ENCODE data around the gene CD9.
"Not testable (repeated sequence)": the region's sequence is repeated elsewhere in the genome, so short reads cannot be mapped to it uniquely, and the experiment has no call there.

Gene CD9

DNA sequence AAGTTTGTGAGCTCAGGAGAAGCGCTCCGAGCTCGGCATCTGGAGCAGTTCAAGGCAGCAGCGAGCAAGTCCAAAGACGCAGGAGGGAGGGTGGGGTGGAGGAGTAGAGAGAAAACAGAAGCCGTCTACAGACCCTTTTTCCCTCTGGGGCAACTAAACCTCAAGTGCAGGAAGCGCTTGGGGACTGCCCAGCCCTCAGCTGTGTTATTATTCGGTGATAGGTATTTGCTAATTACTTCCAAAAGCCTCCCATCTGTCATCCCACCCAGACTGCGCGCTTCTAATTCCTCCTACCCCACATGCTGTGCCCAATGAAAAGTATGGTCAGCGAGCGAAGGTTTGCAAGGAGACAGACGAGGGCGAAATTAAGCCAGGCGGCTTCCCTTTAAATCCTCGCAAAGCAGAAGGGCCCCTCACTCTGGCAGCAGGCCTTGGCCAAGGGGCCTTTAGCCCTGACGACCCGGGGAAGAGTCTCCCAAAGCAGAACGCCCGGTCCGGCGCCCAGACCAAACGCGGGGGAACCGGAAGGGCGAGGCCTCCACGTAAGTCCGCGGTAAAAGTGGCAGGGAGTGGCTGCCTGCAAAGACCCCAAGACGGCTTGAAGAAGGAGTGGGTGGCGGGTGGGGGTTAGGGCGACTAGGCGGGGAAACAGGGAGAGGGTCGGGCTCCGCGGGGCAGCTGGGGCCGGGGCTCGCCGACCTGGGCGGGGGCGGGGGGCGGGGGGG, 507 bp upstream of the CD9 start:
- DNase-seq, result no peak

DNA sequence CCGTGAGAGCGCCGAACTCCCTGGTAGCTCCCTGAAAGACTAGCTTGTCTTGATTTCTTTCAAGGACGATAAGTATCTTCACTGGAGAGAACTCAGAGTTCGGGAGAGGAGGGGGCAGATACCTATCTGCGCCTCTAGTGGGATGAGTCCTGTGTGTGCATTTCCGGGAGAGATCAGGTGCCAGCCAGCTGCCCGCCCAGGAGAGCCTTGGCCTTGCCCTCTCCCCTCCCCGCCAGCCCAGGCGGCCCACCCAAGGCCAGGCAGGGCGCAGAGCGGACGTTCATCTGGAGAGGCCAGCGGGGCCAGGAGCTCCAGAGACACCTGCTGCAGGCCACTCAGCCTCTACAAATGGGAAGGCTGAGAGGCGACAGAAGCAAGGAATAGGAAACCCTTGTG, 1.0 kb downstream of the CD9 start:
- no peak for DNase-seq

DNA sequence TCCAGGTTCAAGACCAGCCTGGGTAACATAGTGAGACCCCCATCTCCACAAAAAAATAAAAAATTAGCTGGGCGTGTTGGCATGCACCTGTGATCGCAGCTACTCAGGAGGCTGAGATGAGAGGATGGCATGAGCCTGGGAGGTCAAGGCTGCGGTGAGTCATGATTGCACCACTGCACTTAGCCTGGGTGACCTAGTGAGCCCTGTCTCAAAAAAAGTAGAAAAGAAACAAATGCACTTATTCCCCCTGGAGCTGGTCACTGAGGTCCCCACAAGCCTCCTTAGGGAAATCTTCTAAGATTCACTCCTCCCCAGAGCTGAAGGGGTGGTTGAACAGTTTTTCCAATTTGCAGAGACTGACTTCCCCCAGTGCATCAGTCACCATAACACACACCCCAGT, 1.6 kb downstream of the CD9 start:
- DNase-seq, result no peak

DNA sequence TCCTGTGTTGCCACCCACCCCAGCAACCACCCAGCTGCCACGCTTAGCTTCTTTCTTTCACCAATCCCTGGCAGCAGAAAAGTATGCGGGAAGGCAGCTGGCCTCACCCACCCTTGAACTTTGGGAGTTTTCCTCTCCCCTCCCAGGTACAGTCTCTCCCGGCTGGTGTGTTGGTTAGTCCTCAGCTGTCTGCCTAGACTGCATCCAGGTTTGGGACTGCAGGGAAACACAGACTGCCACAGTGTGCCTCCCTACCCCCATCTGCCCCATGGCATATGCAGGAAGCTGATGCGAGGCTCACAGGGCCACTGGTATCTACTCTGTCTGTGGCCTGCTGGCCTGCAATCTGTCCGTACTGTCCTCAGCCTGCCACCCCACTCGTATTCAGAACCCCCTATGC, 2.1 kb downstream of the CD9 start:
- DNase-seq, result no peak

DNA sequence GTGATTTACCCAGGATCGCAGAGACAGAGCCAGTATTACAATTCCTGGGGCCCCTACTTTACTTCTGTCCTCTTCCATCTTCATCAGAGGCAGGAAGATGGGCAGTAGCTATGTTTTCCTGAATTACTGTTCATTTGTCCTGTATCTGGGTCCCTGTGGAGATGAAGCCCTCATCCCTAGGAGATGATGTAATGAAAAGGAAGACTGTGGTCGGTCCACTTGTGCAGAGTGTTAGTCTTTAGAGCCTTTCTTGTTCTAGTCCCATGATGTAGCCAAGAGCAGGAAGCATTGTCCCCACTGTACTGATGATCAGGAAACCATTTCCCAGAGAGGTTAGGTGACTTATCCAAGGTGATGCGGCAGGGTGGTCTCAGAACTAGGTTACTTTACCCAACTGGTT, 2.6 kb downstream of the CD9 start:
- no peak for DNase-seq

DNA sequence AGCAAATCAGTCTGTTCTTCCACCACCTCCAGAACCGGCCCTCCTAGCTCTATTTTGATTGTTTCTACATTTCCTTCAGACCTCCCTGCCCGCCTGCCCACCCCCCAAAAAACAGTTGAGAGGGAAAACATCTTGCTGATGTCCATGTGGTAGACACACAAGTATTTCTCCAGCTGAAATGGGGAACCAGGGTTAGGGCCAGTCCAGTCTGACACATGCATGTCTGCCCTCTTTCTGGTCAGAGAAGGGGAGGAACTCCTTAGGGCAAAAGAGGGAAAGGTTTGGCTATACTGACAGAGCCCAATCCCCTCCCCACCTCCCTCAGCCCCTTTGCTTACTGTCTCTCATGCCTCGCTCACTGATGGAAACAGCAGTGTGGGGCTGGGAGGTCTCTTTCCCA, 3.4 kb downstream of the CD9 start:
- no peak for DNase-seq

DNA sequence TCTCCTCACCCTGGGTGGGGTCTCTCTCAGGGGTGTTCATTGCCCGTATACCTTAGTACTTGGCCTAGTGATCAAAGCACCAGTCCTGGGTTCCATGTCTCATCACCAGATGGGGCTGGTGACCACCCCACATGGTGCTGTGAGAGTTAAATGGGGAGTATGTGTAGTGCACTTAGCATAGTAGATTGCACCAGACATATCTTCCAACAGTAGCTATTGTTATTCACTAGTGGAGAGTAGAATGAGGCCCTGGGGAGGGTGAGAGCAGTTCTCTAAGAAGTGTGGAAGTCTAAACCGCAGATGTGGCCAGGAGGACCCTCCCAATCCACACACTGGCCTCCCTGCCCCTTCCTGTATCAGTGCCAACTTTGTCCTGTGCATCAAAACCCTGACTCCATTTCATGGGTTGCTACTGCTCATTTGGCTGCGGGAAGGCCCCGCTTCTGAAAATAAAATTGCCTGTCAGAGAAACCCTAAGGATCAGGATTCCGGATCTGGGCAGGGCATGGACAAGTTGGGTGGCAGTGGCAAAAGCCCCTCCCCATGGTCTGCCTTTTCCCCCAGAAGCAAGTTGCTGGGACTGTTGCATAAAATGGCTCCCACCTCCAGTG, 4.4 kb downstream of the CD9 start:
- no peak for DNase-seq

DNA sequence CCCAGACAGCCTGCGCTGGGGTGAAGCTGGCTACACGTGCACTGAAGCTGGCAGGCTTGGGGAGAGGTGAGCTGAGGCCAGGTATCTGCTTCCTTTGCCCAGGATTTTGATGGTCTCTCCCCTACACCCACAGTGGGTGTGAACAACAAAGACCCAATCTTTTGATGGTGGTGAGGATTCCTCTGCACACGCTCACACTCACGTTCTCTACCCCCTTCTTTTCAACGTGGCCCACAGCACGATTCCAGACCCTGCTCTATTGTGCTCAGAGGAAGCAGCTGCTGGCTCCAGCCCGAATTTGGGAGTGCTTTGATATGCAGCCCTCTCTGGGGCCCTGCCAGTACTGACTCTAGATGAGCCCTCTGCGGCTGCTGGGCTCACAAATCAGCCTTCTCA, 4.9 kb downstream of the CD9 start:
- DNase-seq, result no peak

DNA sequence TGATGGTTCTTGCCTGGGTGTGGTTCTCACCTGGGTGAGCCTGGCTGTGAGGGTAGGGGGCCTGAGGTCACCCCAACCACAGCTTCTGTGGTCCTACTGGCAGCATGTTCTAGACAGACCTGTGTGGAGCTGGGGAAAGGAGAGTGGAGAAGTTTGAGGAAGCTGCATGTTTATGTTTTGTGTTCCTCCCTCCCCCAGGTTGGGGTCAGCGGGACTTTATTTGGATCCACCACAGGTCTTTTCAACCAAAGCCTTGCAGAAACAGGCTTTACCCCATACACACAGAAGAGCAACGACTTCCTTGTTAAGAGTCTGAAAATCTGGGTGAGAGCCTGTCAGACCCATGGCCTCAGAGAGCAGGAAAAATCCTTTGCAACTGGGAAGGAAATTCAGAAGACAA, 5.6 kb downstream of the CD9 start:
- no peak for DNase-seq

DNA sequence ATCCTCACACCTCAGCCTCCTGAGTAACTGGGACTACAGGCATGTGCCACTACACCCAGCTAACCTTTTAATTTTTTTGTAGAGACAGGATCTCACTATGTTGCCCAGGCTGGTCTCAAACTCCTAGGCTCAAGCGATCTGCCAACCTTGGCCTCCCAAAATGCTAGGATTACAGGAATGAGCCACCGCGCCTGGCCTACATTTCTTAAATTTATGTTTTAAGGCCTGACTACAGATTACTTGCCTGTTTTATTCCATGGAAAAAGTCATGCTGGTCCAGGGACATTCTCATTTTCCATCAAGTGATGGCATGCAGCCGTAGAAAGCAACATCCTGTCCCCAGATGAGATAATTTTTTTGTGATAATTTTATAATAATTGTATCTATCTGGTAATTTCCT, 6.1 kb downstream of the CD9 start:
- DNase-seq, result no peak

DNA sequence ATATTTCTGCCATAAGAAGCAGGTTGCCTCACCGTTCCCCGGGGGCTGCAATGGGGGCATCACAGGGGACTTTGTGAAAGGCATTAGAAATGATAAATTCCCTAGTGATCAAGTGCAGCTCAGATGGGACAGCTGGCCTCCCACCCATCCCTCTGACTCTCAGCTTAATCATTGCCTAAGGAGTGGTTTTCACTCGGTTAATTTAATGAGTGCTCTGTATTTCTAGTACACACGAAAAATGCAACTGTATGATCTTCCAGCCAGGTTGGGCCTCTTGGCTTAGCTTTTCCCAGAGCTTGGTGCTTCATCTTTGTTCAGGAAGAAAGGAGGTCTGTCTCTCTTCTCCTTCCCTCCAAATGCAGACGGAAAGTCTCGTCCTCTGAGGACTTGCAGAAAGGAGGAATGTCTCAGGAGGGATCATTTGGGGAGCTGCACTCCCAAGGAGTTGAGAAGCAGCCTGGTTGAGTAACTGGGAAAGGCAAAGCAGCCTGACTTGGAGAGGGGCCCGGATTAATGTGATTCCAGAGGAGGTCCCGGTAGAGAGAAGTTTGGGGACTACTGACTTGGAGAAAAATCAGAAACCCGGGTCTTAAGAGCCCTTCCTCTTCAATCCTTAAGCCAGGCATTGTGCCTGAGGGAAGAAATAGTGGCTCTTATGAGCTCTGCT, 7.2 kb downstream of the CD9 start:
- no peak for DNase-seq

DNA sequence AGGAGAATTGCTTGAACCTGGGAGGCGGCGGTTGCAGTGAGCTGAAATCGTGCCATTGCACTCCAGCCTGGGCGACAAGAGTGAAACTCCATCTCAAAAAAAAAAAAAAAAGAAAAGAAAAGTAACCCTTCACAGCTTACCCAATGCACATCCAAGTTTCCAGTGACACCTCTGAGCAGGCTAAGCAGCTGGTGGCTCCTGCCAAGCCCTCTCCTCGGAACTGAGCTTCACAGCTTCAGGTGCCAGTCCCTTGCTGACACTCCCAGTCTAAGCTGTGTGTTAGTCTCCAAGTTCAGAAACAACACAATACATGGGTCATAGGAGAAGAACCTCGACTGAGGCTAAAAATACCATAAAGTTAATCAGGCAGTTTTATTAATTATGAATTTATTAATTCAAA, 7.9 kb downstream of the CD9 start:
- DNase-seq, result no peak

DNA sequence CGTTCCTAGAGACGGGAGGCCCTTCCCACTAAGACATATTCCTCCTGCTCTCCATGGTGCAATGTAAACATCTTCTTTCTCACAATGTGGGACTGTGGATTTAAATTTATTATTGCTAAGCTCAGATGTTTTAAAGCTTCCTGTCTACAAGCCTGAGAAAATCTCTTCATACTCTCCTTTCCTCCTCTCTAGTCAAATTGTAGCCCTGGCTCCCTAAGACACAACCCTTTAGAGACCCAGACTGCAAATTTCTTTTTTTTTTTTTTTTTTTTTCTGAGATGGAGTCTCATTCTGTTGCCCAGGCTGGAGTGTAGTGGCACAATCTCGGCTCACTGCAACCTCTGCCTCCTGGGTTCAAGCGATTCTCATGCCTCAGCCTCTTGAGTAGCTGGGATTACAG, 9.2 kb downstream of the CD9 start:
- DNase-seq, result not testable (repeated sequence)

DNA sequence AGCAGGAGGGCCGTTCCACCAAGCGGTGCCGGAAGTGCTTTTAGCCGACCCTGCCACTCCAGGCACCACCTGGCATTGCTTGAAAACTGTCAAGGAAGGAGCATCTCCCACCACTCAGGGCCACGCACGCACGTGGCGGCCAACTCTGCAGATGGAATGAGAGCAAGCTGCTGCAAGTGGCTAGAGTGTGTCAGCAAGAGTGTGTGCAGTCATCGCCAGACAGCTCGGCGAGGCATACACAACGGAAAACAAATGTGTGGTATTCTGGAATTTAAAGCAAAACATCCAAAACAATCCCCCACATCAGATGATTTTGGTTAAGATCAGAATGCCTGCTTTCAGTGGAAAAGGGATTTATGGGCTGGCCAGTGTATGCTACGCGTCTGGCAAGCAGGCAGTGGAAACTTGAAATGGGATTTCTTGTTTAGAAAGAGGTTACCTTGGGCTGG, 11.2 kb downstream of the CD9 start:
- DNase-seq, result no peak

DNA sequence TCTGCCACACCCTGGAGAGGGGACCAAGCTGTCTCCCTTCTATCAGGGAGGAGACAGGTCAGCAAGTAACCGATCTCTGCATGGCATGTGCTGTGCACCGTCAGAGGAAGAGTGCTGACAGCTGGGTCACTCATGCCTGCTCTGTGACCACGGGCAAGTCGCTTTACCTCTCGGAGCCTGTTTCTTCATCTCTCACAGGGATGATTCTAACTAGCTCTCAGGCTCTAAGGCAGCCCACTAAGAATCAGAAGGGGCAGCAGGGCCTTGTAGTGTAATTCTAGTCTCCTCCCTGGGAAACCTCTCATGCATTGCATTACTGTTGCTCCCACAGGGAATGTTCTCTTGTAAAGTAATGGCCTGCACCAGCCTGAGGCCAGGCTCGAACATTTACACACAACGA, 11.9 kb downstream of the CD9 start:
- DNase-seq, result no peak

DNA sequence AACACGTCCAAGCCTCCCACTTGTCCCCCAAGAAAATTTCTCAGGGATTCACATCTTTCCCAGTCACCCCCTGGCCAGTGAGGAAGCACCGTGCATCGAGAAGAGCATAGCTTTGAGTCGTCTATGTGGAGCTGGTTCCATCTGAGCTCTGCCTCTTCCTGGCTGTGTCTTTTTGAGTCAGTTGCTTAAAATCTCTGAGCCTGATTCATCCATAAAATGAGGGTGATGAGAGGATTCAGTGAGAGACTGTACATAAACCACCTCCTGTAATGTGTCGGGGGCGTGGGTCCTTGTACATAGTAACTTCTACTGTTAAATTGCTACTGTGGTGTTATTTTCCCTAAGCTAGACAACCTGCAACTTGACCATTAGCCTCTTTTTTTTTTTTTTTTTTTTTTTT, 13.8 kb downstream of the CD9 start:
- DNase-seq, result no peak

DNA sequence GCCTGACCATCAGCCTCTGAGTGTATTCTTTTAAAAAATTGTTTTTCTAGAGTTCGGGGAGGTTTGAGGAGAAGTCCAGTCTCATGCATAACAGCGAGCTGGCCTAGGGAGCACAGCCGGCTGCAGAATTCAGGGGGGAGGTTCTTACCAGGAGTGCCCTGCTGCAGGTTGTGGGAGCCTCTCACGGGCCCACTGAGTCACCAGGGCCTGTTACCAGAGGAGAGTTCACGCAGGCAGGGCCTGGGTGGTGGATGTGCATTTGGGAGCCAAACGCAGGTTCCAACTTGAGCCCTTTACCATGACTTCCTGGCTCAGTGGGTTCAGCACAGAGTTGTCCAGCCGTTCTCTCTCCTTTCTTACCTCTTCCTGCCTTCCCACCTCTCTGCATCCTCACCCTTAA, 14.4 kb downstream of the CD9 start:
- no peak for DNase-seq

DNA sequence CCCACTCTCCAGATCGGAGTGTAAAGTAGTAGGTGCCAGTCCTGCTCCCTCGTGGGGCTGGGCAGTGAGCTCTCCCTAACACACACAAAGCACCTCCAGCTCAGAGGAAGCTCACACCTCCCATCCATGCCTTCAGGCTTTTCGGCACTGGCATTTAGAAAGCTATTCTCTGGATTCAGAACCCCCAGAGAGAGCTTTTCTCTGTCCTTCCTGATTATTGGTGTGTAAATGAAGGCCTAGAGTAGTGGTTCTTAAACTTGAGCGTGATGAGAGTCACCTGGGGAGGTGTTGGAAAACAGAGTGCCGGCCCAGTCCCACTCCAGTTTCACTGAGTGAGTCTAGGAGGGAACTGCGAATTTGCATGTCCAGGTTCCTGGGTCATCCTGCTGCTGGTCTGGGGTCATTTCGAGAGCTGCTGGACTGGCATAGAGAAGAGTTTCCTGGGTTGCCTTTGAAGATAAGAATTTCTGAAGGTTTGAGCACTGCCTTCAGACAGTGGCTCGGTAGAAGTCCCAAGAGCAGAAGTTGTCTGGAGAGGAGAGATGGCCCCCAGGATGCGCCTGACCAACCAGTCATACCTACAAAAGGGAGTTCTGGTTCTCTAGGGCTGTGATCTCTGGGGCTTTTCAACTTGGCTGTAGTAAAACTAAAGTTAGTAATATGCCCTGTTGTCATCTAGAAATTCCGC, 15.1 kb downstream of the CD9 start:
- no peak for DNase-seq

DNA sequence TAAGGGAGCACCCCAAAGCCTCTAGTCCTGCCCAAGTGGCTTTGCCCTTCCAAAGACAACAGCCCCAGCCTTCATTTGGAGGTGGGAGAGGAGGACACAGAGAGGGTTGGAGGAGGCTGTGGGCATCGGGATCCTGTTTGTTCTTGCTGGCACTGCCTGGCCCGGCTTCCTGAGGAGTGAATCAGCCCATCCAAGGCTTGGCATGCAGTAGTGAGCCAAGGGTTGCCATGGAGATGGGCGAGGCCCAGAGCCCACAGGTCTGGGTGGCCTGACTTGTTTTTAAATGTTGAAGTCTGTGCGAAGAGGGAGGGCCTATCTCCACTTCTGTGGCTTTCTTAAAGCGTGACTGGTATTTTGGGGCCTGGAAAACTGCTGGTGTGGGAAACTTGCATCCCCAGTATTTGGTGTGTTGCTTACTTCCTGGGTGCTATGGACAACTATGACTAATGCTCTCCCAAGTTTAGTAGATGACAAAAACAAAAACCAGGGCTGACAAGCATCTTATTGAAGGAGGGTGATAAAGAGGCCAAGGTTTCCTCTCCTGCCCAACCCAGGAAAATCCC, 15.8 kb downstream of the CD9 start:
- peak; percentile 57 for DNase-seq

DNA sequence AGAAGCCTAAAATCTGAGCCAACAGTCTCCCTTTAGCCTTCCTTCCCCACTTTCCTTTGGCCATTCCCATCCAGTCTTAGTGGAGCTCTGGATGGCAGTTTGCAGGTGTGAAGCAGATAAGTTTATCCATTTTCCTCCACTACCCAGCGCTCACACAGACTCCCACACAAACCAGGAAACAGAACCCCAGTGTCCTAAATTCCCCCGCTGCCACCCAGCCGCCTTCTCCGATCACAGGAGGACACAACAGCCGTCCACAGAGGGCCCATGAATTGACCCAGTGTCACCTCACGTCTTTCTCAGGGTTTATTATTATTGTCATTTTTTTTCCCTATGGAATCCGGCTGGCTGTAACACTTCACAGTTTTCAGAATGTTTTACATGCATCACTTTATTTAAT, 16.4 kb downstream of the CD9 start:
- no peak for DNase-seq

DNA sequence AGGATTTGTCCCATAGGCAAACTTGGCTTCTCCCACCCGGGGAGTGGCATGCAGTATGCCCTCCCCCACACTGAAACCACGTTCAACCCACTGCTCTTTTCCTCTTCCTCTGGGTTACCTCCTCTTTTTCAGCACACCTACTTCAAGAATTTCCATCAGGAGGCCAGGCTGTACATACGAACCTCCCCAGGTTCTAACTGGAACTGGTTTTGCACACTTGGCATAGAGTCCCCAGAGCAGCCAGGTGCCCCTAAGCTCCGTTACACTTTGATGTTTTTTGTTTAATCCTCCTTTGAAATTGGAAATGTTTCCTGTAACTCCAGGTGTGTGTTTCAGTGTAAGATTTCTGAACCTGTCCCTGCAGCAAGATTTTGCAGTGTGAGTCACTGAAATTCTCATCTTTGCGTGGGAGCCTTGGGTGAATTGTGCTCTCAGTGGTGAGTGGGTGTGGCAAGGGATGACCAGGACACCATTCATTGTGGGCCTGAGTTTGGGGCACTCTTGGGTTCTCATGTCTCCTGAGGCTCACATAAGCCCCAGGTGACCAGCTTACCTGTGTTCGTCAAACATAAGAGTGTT, 18.2 kb downstream of the CD9 start:
- no peak for DNase-seq

DNA sequence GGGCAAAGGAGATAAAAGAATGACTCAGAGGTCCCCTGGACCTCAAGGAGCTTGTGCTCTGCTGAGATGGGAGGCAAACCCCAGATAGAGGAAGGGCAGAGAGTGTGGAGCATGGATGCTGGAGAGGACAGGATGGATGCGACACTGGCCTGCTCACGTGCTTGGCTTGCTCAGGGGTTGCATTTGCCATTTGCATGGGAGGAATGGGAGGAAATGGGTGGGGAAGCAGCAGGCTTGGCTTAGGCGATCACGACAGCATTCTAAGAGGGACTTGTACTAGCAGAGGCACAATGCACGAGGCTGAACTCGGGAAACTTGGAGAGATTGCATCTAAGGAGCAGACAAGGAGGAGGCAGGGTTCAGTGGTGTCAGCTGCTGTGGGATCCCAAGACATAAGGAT, 19.8 kb downstream of the CD9 start:
- no peak for DNase-seq

DNA sequence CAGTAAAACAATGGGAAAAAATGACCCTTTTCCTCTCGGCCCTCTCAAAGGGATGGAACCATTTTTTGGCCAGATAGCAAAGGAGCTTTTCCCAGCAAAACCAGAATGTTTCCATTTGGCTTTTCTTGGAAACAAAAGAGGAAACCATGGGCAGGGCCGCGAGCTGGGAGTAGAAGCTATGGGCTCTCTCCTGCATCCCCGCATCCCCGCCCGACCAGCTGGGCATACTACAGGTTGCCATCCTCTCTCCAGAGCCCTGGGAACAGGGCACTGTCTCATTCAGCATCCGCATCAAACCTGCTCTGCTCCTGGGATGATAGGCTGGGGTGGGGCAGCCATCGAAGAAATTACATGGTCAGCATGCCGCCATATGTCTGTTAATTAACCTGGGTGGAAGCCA, 20.9 kb downstream of the CD9 start:
- DNase-seq, result no peak

Measured in GOT3 (cell line).